HEK293 (cell line): Measurements from ENCODE around the gene ARHGAP42.

Experiments used
- CTCF ChIA-PET: fragments of 350-600 bp; formaldehyde crosslinking; extraction: SDS; loops from one replicate; lab custom pipeline; 2021; ENCODE audit warnings: antibody characterized with exemption; lab: Yijun Ruan, JAX
- POLR2A ChIA-PET: fragments of 300-600 bp; formaldehyde crosslinking; extraction: SDS; loops from one replicate; lab custom pipeline; 2020; ENCODE audit warnings: antibody characterized with exemption, inconsistent platforms; lab: Yijun Ruan, JAX
- H3K27ac ChIP-seq: fragments of 200-500 bp; sonication (Bioruptor generic); 2 replicates; pipeline ENCODE4 v1.5.1; 2014; ENCODE audit warnings: low read depth, low read length, control low read depth, inconsistent platforms; ENCODE audit errors: extremely low read depth
- H3K36me3 ChIP-seq, 2 experiments: fragments of 200-500 bp in 1 of 2; sonication (Bioruptor generic) in 1 of 2; 1 replicate in 1 of 2; 2 replicates in 1 of 2; pipeline ENCODE4 v1.5.1; 2014 to 2017; ENCODE audit warnings: inconsistent platforms in 2 of 2, low read length in 2 of 2; ENCODE audit not compliant: control insufficient read depth in 2 of 2, insufficient read depth in 1 of 2
- H3K4me1 ChIP-seq: fragments of 200-500 bp; sonication (Bioruptor generic); 2 replicates; pipeline ENCODE4 v1.5.1; 2014; ENCODE audit warnings: mild to moderate bottlenecking, low read length, inconsistent platforms; ENCODE audit not compliant: control insufficient read depth, insufficient read depth
- H3K4me3 ChIP-seq: 2 replicates; pipeline ENCODE4 v1.5.1; 2011; ENCODE audit warnings: low read depth, mild to moderate bottlenecking, control low read depth, low read length, moderate library complexity
- H3K9me3 ChIP-seq: fragments of 200-500 bp; sonication (Bioruptor generic); 2 replicates; pipeline ENCODE4 v1.5.1; 2014; ENCODE audit warnings: low read depth, low read length, inconsistent platforms; ENCODE audit not compliant: control insufficient read depth, insufficient read depth
- GLIS2 ChIP-seq: fragments of 450-650 bp; formaldehyde crosslinking; IDR thresholded peaks from 2 replicates; pipeline ENCODE4 v1.5.1; 2016; ENCODE audit warnings: missing biosample characterization, missing genetic modification characterization
- MEIS1 ChIP-seq: sonication (generic); formaldehyde crosslinking; IDR thresholded peaks from 2 replicates; pipeline ENCODE4 v1.8.1; 2022; ENCODE audit warnings: missing genetic modification reagents, mild to moderate bottlenecking, borderline replicate concordance
- RBAK ChIP-seq: fragments of 450-650 bp; formaldehyde crosslinking; IDR thresholded peaks from 2 replicates; pipeline ENCODE4 v1.5.1; 2016; ENCODE audit warnings: missing biosample characterization, missing genetic modification characterization
- SCRT1 ChIP-seq: fragments of 450-650 bp; formaldehyde crosslinking; IDR thresholded peaks from 2 replicates; pipeline ENCODE4 v1.5.1; 2016; ENCODE audit warnings: missing biosample characterization, missing genetic modification characterization, borderline replicate concordance
- WT1 ChIP-seq: fragments of 450-650 bp; formaldehyde crosslinking; IDR thresholded peaks from 2 replicates; pipeline ENCODE4 v1.5.1; 2016; ENCODE audit warnings: missing biosample characterization, missing genetic modification characterization
- YY2 ChIP-seq: fragments of 450-650 bp; formaldehyde crosslinking; IDR thresholded peaks from 2 replicates; pipeline ENCODE4 v1.5.1; 2016; ENCODE audit warnings: missing biosample characterization, missing genetic modification characterization
- ZBTB1 ChIP-seq: fragments of 450-650 bp; formaldehyde crosslinking; IDR thresholded peaks from 2 replicates; pipeline ENCODE4 v1.5.1; 2016; ENCODE audit warnings: missing biosample characterization, missing genetic modification characterization
- ZBTB17 ChIP-seq: fragments of 450-650 bp; formaldehyde crosslinking; IDR thresholded peaks from 2 replicates; pipeline ENCODE4 v1.5.1; 2016; ENCODE audit warnings: missing biosample characterization, missing genetic modification characterization
- ZBTB20 ChIP-seq: fragments of 450-650 bp; formaldehyde crosslinking; IDR thresholded peaks from 2 replicates; pipeline ENCODE4 v1.5.1; 2016; ENCODE audit warnings: missing biosample characterization, missing genetic modification characterization
- ZEB2 ChIP-seq: fragments of 450-650 bp; formaldehyde crosslinking; IDR thresholded peaks from 2 replicates; pipeline ENCODE4 v1.5.1; 2016; ENCODE audit warnings: missing biosample characterization, missing genetic modification characterization
- ZNF132 ChIP-seq: fragments of 450-650 bp; formaldehyde crosslinking; IDR thresholded peaks from 2 replicates; pipeline ENCODE4 v1.5.1; 2017; ENCODE audit warnings: missing biosample characterization, missing genetic modification characterization, borderline replicate concordance
- ZNF366 ChIP-seq: fragments of 450-650 bp; formaldehyde crosslinking; conservative IDR thresholded peaks from 2 replicates; pipeline ENCODE4 v1.5.1; 2016; ENCODE audit warnings: missing biosample characterization, missing genetic modification characterization
- ZNF416 ChIP-seq: fragments of 450-650 bp; formaldehyde crosslinking; IDR thresholded peaks from 2 replicates; pipeline ENCODE4 v1.5.1; 2016; ENCODE audit warnings: missing biosample characterization, missing genetic modification characterization
- ZNF433 ChIP-seq: fragments of 450-650 bp; formaldehyde crosslinking; IDR thresholded peaks from 2 replicates; pipeline ENCODE4 v1.5.1; 2016; ENCODE audit warnings: missing biosample characterization, missing genetic modification characterization, low read depth
- ZNF501 ChIP-seq: fragments of 450-650 bp; formaldehyde crosslinking; IDR thresholded peaks from 2 replicates; pipeline ENCODE4 v1.5.1; 2016; ENCODE audit warnings: missing biosample characterization, missing genetic modification characterization
- ZNF521 ChIP-seq: fragments of 450-650 bp; formaldehyde crosslinking; IDR thresholded peaks from 2 replicates; pipeline ENCODE4 v1.5.1; 2017; ENCODE audit warnings: missing biosample characterization, mild to moderate bottlenecking, missing genetic modification characterization
- ZNF558 ChIP-seq: fragments of 450-650 bp; formaldehyde crosslinking; IDR thresholded peaks from 2 replicates; pipeline ENCODE4 v1.5.1; 2016; ENCODE audit warnings: missing biosample characterization, missing genetic modification characterization
- ZNF561 ChIP-seq: fragments of 450-650 bp; IDR thresholded peaks from 2 replicates; pipeline ENCODE4 v1.5.1; 2018; ENCODE audit warnings: missing biosample characterization, missing genetic modification characterization, borderline replicate concordance
- ZNF677 ChIP-seq: fragments of 450-650 bp; IDR thresholded peaks from 2 replicates; pipeline ENCODE4 v1.5.0; 2018; ENCODE audit warnings: missing biosample characterization, mild to moderate bottlenecking, missing genetic modification characterization, moderate library complexity
- ZNF792 ChIP-seq: fragments of 450-650 bp; formaldehyde crosslinking; IDR thresholded peaks from 2 replicates; pipeline ENCODE4 v1.5.1; 2016; ENCODE audit warnings: missing biosample characterization, missing genetic modification characterization
- TF ChIP-seq, protein P1 (sequence below): fragments of 450-650 bp; formaldehyde crosslinking; IDR thresholded peaks from 2 replicates; pipeline ENCODE4 v1.5.1; 2016; ENCODE audit warnings: missing biosample characterization, missing genetic modification characterization
- TF ChIP-seq, protein P2 (sequence below): fragments of 450-650 bp; formaldehyde crosslinking; IDR thresholded peaks from 2 replicates; pipeline ENCODE4 v1.5.1; 2016; ENCODE audit warnings: missing biosample characterization, missing genetic modification characterization
- TF ChIP-seq, protein P3 (sequence below): fragments of 450-650 bp; formaldehyde crosslinking; IDR thresholded peaks from 2 replicates; pipeline ENCODE4 v1.5.1; 2016; ENCODE audit warnings: missing biosample characterization, missing genetic modification characterization
- TF ChIP-seq, protein P4 (sequence below): fragments of 450-650 bp; formaldehyde crosslinking; IDR thresholded peaks from 2 replicates; pipeline ENCODE4 v1.5.1; 2016; ENCODE audit warnings: missing biosample characterization, missing genetic modification characterization
- TF ChIP-seq, protein P5 (sequence below): fragments of 450-650 bp; formaldehyde crosslinking; IDR thresholded peaks from 2 replicates; pipeline ENCODE4 v1.5.1; 2017; ENCODE audit warnings: missing biosample characterization, missing genetic modification characterization

ARHGAP42 gene

DNA sequence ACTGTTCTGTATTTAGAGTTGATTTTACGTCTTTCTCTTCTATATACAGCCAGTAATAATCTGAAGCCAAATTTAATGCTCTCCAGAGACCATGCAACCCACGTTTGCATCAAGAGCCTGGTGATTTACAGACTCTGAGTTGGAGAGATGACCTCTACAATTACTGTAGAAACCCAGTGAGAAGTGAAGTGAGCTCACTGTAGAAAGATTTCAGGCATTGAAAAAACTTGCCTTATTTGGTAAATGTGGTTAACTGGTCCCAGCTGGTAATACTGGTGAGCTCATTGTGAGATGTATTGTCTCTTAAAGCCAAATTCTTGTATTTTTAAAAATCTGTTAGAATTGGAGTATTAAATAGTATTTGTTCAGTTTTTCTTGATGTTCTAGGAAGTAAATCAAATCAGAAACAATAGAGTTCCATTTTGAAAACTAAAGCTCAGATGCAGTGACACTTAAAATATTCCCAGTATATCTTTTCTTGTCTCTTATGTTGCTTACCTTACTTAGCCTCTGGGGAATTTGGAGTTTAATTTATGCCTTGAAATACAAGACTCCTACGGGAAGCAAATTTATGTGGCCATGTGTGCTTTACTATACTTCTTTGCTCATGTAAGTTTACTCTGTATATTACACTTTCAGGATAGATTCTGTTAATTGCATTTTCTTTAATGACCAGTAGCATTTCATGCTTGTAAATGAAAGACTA lies 189.9 kb downstream of the ARHGAP42 start:
- H3K9me3 ChIP-seq, result no peaks in the 10 kb centered on the region
- CTCF ChIA-PET, result interaction anchor here (0.6 to 1.1 kb wide), 2 partner anchors 48 to 139 kb away, joined by 3 to 4 read pairs; no protein-coding TSS in a partner anchor
- peak overlapping the region; percentile 71 for H3K27ac ChIP-seq
- no peak overlapping the region for H3K4me3 ChIP-seq
- no peaks in the 10 kb centered on the region for H3K36me3 ChIP-seq
- POLR2A ChIA-PET, result interaction anchor here (0.6 to 1.4 kb wide), 4 partner anchors 9 to 162 kb away, joined by 3 to 4 read pairs (median 4); no protein-coding TSS in a partner anchor
- no peaks in the 10 kb centered on the region for H3K4me1 ChIP-seq
- TF ChIP-seq ZNF558 (tag by site-specific recombination) (no peak), ZNF416 (tag by site-specific recombination) (no peak), ZBTB17 (tag by site-specific recombination) (no peak), ZEB2 (tag by site-specific recombination) (peak; percentile 70), ZNF677 (no peak), ZNF561 (0 out of 2 replicates have a peak, but pooled peaks have one; percentile 20), ZNF521 (tag by site-specific recombination) (no peak), WT1 (tag by site-specific recombination) (no peak), SCRT1 (tag by site-specific recombination) (no peak), ZNF792 (tag by site-specific recombination) (no peak), ZBTB20 (tag by site-specific recombination) (no peak), GLIS2 (tag by site-specific recombination) (no peak), ZBTB1 (no peak), RBAK (tag by site-specific recombination) (no peak), YY2 (tag by site-specific recombination) (no peak), ZNF366 (peak; percentile 44), ZNF501 (no peak), ZNF433 (no peak), MEIS1 (CRISPR knock-in tag) (no peak), ZNF132 (tag by site-specific recombination) (no peak)
- TF ChIP-seq, protein P1, sequence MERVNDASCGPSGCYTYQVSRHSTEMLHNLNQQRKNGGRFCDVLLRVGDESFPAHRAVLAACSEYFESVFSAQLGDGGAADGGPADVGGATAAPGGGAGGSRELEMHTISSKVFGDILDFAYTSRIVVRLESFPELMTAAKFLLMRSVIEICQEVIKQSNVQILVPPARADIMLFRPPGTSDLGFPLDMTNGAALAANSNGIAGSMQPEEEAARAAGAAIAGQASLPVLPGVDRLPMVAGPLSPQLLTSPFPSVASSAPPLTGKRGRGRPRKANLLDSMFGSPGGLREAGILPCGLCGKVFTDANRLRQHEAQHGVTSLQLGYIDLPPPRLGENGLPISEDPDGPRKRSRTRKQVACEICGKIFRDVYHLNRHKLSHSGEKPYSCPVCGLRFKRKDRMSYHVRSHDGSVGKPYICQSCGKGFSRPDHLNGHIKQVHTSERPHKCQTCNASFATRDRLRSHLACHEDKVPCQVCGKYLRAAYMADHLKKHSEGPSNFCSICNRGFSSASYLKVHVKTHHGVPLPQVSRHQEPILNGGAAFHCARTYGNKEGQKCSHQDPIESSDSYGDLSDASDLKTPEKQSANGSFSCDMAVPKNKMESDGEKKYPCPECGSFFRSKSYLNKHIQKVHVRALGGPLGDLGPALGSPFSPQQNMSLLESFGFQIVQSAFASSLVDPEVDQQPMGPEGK (tag by site-specific recombination), result no peak
- TF ChIP-seq, protein P2, sequence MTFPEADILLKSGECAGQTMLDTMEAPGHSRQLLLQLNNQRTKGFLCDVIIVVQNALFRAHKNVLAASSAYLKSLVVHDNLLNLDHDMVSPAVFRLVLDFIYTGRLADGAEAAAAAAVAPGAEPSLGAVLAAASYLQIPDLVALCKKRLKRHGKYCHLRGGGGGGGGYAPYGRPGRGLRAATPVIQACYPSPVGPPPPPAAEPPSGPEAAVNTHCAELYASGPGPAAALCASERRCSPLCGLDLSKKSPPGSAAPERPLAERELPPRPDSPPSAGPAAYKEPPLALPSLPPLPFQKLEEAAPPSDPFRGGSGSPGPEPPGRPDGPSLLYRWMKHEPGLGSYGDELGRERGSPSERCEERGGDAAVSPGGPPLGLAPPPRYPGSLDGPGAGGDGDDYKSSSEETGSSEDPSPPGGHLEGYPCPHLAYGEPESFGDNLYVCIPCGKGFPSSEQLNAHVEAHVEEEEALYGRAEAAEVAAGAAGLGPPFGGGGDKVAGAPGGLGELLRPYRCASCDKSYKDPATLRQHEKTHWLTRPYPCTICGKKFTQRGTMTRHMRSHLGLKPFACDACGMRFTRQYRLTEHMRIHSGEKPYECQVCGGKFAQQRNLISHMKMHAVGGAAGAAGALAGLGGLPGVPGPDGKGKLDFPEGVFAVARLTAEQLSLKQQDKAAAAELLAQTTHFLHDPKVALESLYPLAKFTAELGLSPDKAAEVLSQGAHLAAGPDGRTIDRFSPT (tag by site-specific recombination), result 0 out of 2 replicates have a peak, but pooled peaks have one; percentile 26
- TF ChIP-seq, protein P3, sequence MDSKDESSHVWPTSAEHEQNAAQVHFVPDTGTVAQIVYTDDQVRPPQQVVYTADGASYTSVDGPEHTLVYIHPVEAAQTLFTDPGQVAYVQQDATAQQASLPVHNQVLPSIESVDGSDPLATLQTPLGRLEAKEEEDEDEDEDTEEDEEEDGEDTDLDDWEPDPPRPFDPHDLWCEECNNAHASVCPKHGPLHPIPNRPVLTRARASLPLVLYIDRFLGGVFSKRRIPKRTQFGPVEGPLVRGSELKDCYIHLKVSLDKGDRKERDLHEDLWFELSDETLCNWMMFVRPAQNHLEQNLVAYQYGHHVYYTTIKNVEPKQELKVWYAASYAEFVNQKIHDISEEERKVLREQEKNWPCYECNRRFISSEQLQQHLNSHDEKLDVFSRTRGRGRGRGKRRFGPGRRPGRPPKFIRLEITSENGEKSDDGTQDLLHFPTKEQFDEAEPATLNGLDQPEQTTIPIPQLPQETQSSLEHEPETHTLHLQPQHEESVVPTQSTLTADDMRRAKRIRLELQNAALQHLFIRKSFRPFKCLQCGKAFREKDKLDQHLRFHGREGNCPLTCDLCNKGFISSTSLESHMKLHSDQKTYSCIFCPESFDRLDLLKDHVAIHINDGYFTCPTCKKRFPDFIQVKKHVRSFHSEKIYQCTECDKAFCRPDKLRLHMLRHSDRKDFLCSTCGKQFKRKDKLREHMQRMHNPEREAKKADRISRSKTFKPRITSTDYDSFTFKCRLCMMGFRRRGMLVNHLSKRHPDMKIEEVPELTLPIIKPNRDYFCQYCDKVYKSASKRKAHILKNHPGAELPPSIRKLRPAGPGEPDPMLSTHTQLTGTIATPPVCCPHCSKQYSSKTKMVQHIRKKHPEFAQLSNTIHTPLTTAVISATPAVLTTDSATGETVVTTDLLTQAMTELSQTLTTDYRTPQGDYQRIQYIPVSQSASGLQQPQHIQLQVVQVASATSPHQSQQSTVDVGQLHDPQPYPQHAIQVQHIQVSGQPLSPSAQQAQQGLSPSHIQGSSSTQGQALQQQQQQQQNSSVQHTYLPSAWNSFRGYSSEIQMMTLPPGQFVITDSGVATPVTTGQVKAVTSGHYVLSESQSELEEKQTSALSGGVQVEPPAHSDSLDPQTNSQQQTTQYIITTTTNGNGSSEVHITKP (tag by site-specific recombination), result no peak
- TF ChIP-seq, protein P4, sequence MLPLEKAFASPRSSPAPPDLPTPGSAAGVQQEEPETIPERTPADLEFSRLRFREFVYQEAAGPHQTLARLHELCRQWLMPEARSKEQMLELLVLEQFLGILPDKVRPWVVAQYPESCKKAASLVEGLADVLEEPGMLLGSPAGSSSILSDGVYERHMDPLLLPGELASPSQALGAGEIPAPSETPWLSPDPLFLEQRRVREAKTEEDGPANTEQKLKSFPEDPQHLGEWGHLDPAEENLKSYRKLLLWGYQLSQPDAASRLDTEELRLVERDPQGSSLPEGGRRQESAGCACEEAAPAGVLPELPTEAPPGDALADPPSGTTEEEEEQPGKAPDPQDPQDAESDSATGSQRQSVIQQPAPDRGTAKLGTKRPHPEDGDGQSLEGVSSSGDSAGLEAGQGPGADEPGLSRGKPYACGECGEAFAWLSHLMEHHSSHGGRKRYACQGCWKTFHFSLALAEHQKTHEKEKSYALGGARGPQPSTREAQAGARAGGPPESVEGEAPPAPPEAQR (tag by site-specific recombination), result no peak
- TF ChIP-seq, protein P5, sequence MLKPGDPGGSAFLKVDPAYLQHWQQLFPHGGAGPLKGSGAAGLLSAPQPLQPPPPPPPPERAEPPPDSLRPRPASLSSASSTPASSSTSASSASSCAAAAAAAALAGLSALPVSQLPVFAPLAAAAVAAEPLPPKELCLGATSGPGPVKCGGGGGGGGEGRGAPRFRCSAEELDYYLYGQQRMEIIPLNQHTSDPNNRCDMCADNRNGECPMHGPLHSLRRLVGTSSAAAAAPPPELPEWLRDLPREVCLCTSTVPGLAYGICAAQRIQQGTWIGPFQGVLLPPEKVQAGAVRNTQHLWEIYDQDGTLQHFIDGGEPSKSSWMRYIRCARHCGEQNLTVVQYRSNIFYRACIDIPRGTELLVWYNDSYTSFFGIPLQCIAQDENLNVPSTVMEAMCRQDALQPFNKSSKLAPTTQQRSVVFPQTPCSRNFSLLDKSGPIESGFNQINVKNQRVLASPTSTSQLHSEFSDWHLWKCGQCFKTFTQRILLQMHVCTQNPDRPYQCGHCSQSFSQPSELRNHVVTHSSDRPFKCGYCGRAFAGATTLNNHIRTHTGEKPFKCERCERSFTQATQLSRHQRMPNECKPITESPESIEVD (tag by site-specific recombination), result peak; percentile 86
